Transverse colon (tissue), 4 donors: Measurements from ENCODE around the gene ANKRD34B. TPM values are rescaled to one million over a fixed set of nuclear protein-coding genes. Genes with fewer than 3 reads are reported as not detected.
"Not testable (repeated sequence)": the region's sequence is repeated elsewhere in the genome, so short reads cannot be mapped to it uniquely, and the experiment has no call there.

Source experiments
- DNase-seq: peaks from one replicate; pipeline ENCODE4 v3.0.0-alpha.2; 2019
- H3K27ac ChIP-seq, 4 donors: fragments of 200-600 bp; sonication (generic); 2 replicates each; pipeline ENCODE4 v1.5.1; 2016 to 2018; ENCODE audit warnings: inconsistent platforms in 4 of 4
- H3K27me3 ChIP-seq: fragments of 200-600 bp; sonication (generic); 2 replicates; pipeline ENCODE4 v1.5.1; 2017; ENCODE audit warnings: inconsistent platforms
- H3K36me3 ChIP-seq, 4 donors: fragments of 200-600 bp; sonication (generic); 2 replicates each; pipeline ENCODE4 v1.5.1; 2017 to 2019; ENCODE audit warnings: inconsistent platforms in 4 of 4
- H3K4me1 ChIP-seq, 4 donors: fragments of 200-600 bp; sonication (generic); 2 replicates each; pipeline ENCODE4 v1.5.1; 2017 to 2020; ENCODE audit warnings: inconsistent platforms in 4 of 4
- H3K4me3 ChIP-seq, 4 donors: fragments of 200-600 bp; sonication (generic); 1 replicate in 1 of 4; 2 replicates in 3 of 4; pipeline versions ENCODE4 v1.5.1 to v1.6.1; 2017 to 2019; ENCODE audit warnings: inconsistent platforms in 4 of 4
- H3K9me3 ChIP-seq, 2 donors: fragments of 200-600 bp; sonication (generic); 2 replicates each; pipeline ENCODE4 v1.5.1; 2017 to 2019; ENCODE audit warnings: inconsistent platforms in 2 of 2
- CTCF ChIP-seq, 5 experiments: fragments of 200-600 bp in 3 of 5; fragments of 450-650 bp in 2 of 5; sonication (generic) in 3 of 5; IDR thresholded peaks; 1 replicate in 2 of 5; 2 replicates in 3 of 5; pipeline ENCODE4 v1.5.1; 2016 to 2017; ENCODE audit warnings: antibody characterized with exemption in 5 of 5, inconsistent platforms in 3 of 5, mild to moderate bottlenecking in 2 of 5, moderate library complexity in 1 of 5
- EP300 ChIP-seq: sonication (generic); formaldehyde crosslinking; IDR thresholded peaks from one replicate; pipeline ENCODE4 v1.6.1; 2017; ENCODE audit warnings: antibody characterized with exemption, low read depth
- POLR2A ChIP-seq: fragments of 450-650 bp; IDR thresholded peaks from one replicate; pipeline ENCODE4 v1.6.1; 2016; ENCODE audit warnings: antibody characterized with exemption, mild to moderate bottlenecking, moderate library complexity
- POLR2AphosphoS5 ChIP-seq, 3 donors: sonication (generic); formaldehyde crosslinking; IDR thresholded peaks; one replicate each; pipeline ENCODE4 v1.6.1; 2016; ENCODE audit warnings: antibody characterized with exemption in 3 of 3
- WGBS, 2 donors: methylation state at CpG; one replicate each; pipeline ENCODE4 v1.1.5; 2018; ENCODE audit warnings: low coverage in 1 of 2; 5-methylcytosine and 5-hydroxymethylcytosine counted together
- in situ Hi-C, 4 donors: fragments of 200-750 bp; cut with MboI; loops; one replicate each; pipeline versions ENCODE4 v1.15.0 to v1.15.1; 2017; ENCODE audit warnings: low sequenced_read_pairs in 3 of 4, low pct_ligation_motif_present in 1 of 4, low pct_unique_long_range_greater_than_20kb in 1 of 4
- intact Hi-C: fragments of 100-400 bp; cut with DNase I; formaldehyde crosslinking; loops from one replicate; pipeline ENCODE4 v1.15.1; 2023; ENCODE audit warnings: low total_unique reads
- total RNA-seq, 4 donors: library from RNA; depleted of rRNA; stranded (reverse); fragments of >200 nt; gene quantifications; one replicate each; pipeline ENCODE4 v1.1.0, GENCODE V29; 2016

The ANKRD34B gene
- total RNA-seq, 4 donors from 2014 or later: not detected

DNA sequence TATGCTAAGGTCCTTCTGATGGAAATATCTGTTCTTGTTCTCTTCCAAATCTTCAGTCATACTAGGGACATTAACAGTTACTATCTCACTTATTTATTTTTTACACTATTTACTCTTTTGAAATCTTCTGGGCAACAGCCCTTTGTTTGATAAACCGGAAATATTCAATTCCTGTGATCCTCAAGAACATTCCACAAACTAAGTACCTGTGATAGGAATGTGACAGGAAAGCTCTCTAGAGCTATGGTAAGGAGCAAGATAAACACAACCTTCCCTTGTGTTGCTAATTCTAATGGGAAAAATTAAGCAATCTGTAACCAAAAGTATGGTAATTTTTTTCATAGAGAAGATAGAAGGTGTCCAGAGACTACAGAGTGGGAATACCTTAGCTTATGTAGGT lies 22.0 kb upstream of the ANKRD34B start:
- 71 to 73% methylated on average over 1 of the region's 1 CpG for WGBS, 2 donors
- Histone ChIP-seq H3K27ac (no peak overlapping the region), H3K4me1 (no peaks in the 10 kb centered on the region), H3K36me3 (no peaks in the 10 kb centered on the region), H3K27me3 (no peaks in the 10 kb centered on the region), H3K9me3 (no peaks in the 10 kb centered on the region), H3K4me3 (no peak overlapping the region)
- in situ Hi-C loops (no loop called here), intact Hi-C loops (no loop called here)
- DNase-seq: no peak
- TF ChIP-seq EP300 (no peak), CTCF (IDR thresholded peaks at IDR 0.05) (no peak), POLR2AphosphoS5 (IDR thresholded peaks at IDR 0.05) (no peak), POLR2A (no peak)

DNA sequence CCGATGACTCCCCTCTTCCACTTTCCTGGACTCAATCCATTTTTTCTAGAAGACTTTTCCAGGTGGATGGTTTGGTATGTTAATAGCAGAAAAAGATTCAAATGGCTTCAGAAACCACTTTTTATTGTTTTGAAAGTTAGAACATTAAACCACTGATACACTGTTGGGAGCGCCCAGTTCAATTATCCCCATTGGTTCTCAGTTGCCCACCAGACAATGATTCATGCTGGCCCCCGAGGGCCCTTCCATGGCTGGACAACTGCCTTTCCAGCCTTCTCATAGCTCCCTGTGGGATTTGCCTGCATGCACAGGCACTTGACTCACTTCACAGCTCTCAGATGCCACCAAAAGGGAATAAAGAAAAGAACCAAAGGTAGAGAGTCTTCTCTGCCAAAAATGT lies 21.3 kb upstream of the ANKRD34B start:
- H3K27me3 ChIP-seq: no peaks in the 10 kb centered on the region
- no peak overlapping the region for H3K4me3 ChIP-seq
- TF ChIP-seq POLR2AphosphoS5 (IDR thresholded peaks at IDR 0.05): no peak
- TF ChIP-seq EP300: no peak
- TF ChIP-seq CTCF (IDR thresholded peaks at IDR 0.05): no peak
- TF ChIP-seq POLR2A: no peak
- H3K36me3 ChIP-seq: no peaks in the 10 kb centered on the region
- no peaks in the 10 kb centered on the region for H3K9me3 ChIP-seq
- WGBS, 2 donors: 87 to 100% methylated on average over 2 to 3 of the region's 3 CpGs
- intact Hi-C loops: no loop called here
- H3K27ac ChIP-seq: no peak overlapping the region
- H3K4me1 ChIP-seq: no peaks in the 10 kb centered on the region
- DNase-seq: no peak
- in situ Hi-C loops: no loop called here

DNA sequence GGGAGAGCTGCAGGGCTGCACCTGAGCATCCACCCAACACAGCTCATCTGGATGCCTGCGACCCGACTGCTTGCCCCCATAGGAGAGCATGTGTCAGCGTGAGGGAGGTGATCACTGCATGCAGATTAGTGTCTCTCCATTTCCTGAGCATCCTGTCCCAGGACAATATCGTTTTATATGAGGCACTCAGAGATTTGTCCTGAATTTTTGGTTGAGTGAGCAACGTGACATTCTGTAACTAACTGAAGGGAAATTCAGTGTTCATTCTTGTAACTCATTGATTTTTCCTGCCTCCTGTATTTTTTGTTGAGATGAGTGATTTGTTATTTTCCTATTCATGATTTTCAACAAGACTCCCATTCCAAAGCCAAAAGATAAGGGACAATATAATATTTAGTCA lies 20.7 kb upstream of the ANKRD34B start:
- no peak overlapping the region for H3K4me3 ChIP-seq
- H3K27ac ChIP-seq: no peak overlapping the region
- no peaks in the 10 kb centered on the region for H3K27me3 ChIP-seq
- H3K36me3 ChIP-seq: no peaks in the 10 kb centered on the region
- intact Hi-C loops: no loop called here
- 60 to 83% methylated on average over 1 to 5 of the region's 5 CpGs for WGBS, 2 donors
- no peak for DNase-seq
- no peaks in the 10 kb centered on the region for H3K4me1 ChIP-seq
- in situ Hi-C loops: no loop called here
- H3K9me3 ChIP-seq: no peaks in the 10 kb centered on the region
- TF ChIP-seq CTCF (IDR thresholded peaks at IDR 0.05) (no peak), EP300 (no peak), POLR2A (no peak), POLR2AphosphoS5 (IDR thresholded peaks at IDR 0.05) (no peak)

DNA sequence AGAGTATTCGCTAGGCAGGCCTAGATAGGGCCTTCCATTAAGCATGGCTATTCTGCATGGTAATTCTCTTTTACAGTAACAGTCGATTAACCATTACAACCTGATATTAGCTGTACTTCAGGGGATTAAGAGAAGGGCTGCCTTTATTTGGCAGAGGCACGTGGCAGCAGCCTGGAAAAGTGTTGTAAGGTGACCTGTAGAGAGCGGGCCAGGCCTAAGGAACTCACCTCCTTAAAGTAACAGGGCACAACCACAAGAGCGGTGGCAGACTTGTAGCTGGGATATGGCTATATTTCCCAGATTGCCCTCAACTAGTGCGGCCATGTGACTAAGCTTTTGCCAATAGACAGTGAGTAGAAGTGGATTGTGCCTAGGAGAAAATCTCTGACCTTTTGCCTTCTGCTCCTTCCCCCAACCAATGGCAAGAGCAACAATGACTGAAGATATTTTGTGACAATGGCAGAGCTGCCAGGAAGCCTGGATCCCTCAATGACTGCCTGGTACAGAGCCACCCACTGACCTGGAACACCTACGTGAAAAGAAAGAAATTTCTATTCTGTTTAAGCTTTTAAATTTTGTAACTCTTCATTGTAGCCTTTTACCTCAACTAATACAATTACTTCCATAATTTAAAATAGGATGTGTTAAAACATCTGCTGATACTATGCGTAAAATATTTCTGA lies 18.9 kb upstream of the ANKRD34B start:
- no peaks in the 10 kb centered on the region for H3K27me3 ChIP-seq
- H3K9me3 ChIP-seq: no peaks in the 10 kb centered on the region
- no peak for DNase-seq
- H3K36me3 ChIP-seq: no peaks in the 10 kb centered on the region
- no peak overlapping the region for H3K4me3 ChIP-seq
- intact Hi-C loops: no loop called here
- 92% methylated on average over 4 to 8 of the region's 8 CpGs for WGBS, 2 donors
- no peak overlapping the region for H3K27ac ChIP-seq
- no peak for TF ChIP-seq POLR2AphosphoS5 (IDR thresholded peaks at IDR 0.05)
- no peaks in the 10 kb centered on the region for H3K4me1 ChIP-seq
- in situ Hi-C loops: no loop called here

- Histone ChIP-seq H3K36me3 (no peaks in the 10 kb centered on the region), H3K4me1 (no peaks in the 10 kb centered on the region), H3K27me3 (no peaks in the 10 kb centered on the region), H3K27ac (no peak overlapping the region), H3K9me3 (no peaks in the 10 kb centered on the region), H3K4me3 (no peak overlapping the region)
- TF ChIP-seq CTCF (IDR thresholded peaks at IDR 0.05) (no peak), EP300 (no peak), POLR2A (no peak), POLR2AphosphoS5 (IDR thresholded peaks at IDR 0.05) (no peak)
- intact Hi-C loops (no loop called here), in situ Hi-C loops (no loop called here)
- DNase-seq: no peak
- 90 to 93% methylated on average over 4 to 6 of the region's 6 CpGs for WGBS, 2 donors
Measured at GRCh38 chr5:80584770-80585169, 14.7 kb upstream of the ANKRD34B start.

DNA sequence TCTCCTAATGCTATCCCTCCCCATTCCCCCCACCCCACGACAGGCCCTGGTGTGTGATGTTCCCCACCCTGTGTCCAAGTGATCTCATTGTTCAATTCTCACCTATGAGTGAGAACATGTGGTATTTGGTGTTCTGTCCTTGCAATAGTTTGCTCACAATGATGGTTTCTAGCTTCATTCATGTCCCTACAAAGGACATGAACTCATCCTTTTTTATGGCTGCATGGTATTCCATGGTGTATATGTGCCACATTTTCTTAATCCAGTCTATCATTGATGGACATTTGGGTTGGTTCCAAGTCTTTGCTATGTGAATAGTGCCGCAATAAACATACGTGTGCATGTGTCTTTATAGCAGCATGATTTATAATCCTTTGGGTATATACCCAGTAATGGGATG lies 10.2 kb upstream of the ANKRD34B start:
- DNase-seq, H3K4me1 ChIP-seq, H3K4me3 ChIP-seq, H3K27ac ChIP-seq, H3K27me3 ChIP-seq, in situ Hi-C loops, H3K36me3 ChIP-seq, intact Hi-C loops, H3K9me3 ChIP-seq: not testable (repeated sequence)
- 76% methylated on average over 3 of the region's 3 CpGs; no CpG with 5 or more reads in 1 of the 2 donors for WGBS, 2 donors
